Stimulated activated CD4-positive, alpha-beta T cell treated with anti-CD3 and anti-CD28 coated beads, Interleukin-1b, Interleukin-23, amount 100 ng/mL, for 1 hour (primary cell): ENCODE data around the gene MED9.

ENCODE experiments used
- DNase-seq, 2 donors: peaks; one replicate each; pipeline ENCODE4 v3.0.0-alpha.2; 2020; ENCODE audit warnings: low read depth in 2 of 2

MED9 gene

GRCh38 chr17:17491031-17491471 is 14.3 kb downstream of the MED9 start:
- no peak for DNase-seq

- DNase-seq, result no peak
Measured at GRCh38 chr17:17491546-17491988, 14.8 kb downstream of the MED9 start.

- no peak for DNase-seq
Measured at GRCh38 chr17:17492085-17492484, 15.3 kb downstream of the MED9 start.

GRCh38 chr17:17492571-17492970 is 15.8 kb downstream of the MED9 start:
- DNase-seq, result no peak

- no peak for DNase-seq
Measured at GRCh38 chr17:17493249-17493985, 16.6 kb downstream of the MED9 start.

GRCh38 chr17:17493986-17494466 is 17.2 kb downstream of the MED9 start:
- DNase-seq, result no peak

- DNase-seq, result no peak
Measured at GRCh38 chr17:17494499-17494869, 17.7 kb downstream of the MED9 start.

GRCh38 chr17:17494870-17495535 is 18.2 kb downstream of the MED9 start:
- DNase-seq, result no peak

- no peak for DNase-seq
Measured at GRCh38 chr17:17495536-17496188, 18.9 kb downstream of the MED9 start.

GRCh38 chr17:17496189-17497064 is 19.6 kb downstream of the MED9 start, which contains the start of gene RASD1:
RASD1 (minus strand) TSS chr17:17496395; CDS start chr17:17496181, 214 bp downstream.
- peak; percentile 48 to 59 for DNase-seq

GRCh38 chr17:17497065-17497844 is 20.5 kb downstream of the MED9 start:
- DNase-seq, result no peak

- DNase-seq, result no peak
Measured at GRCh38 chr17:17497845-17498520, 21.2 kb downstream of the MED9 start.

GRCh38 chr17:17498606-17499301 is 22.0 kb downstream of the MED9 start:
- DNase-seq, result no peak

- DNase-seq, result no peak
Measured at GRCh38 chr17:17499402-17500145, 22.8 kb downstream of the MED9 start.

GRCh38 chr17:17500999-17501605 is 24.3 kb downstream of the MED9 start:
- DNase-seq, result no peak

- no peak for DNase-seq
Measured at GRCh38 chr17:17502741-17503565, 26.2 kb downstream of the MED9 start.

- DNase-seq, result no peak
Measured at GRCh38 chr17:17503566-17504130, 26.8 kb downstream of the MED9 start.
